BLaER1 treated with 17β-estradiol and CSF1 and Interleukin-3, amounts not matched to agents 10 nM and 100 nM (cell line): ENCODE data around the gene SIX3.
A peak's percentile ranks its signal among the peaks of the same experiment; 100 is the strongest.

Experiments used
- H3K27ac ChIP-seq, 11 experiments: shearing (Covaris generic); formaldehyde crosslinking; 2 replicates each; pipeline ENCODE4 v1.8.1; 2022
- H3K27me3 ChIP-seq, 11 experiments: shearing (Covaris generic); formaldehyde crosslinking; 2 replicates each; pipeline ENCODE4 v1.8.1; 2022
- H3K36me3 ChIP-seq, 11 experiments: shearing (Covaris generic); formaldehyde crosslinking; 2 replicates each; pipeline ENCODE4 v1.8.1; 2022
- H3K4me1 ChIP-seq, 10 experiments: shearing (Covaris generic); formaldehyde crosslinking; 2 replicates each; pipeline ENCODE4 v1.8.1; 2022
- H3K4me2 ChIP-seq, 11 experiments: shearing (Covaris generic); formaldehyde crosslinking; 2 replicates each; pipeline ENCODE4 v1.8.1; 2022
- H3K4me3 ChIP-seq, 10 experiments: shearing (Covaris generic); formaldehyde crosslinking; 2 replicates each; pipeline ENCODE4 v1.8.1; 2022
- H3K9ac ChIP-seq, 11 experiments: shearing (Covaris generic); formaldehyde crosslinking; 2 replicates each; pipeline ENCODE4 v1.8.1; 2022
- H3K9me3 ChIP-seq, 11 experiments: shearing (Covaris generic); formaldehyde crosslinking; replicated peaks in 1 of 11; 2 replicates each; pipeline ENCODE4 v1.8.1; 2022
- H4K20me1 ChIP-seq, 11 experiments: shearing (Covaris generic); formaldehyde crosslinking; 2 replicates each; pipeline ENCODE4 v1.8.1; 2022
- Cebpa-rat ChIP-seq, 11 experiments: shearing (Covaris generic); IDR thresholded peaks; 2 replicates each; pipeline ENCODE4 v1.8.1; 2022

Gene SIX3

GRCh38 chr2:44941551-44942234 is at the start of gene SIX3:
Gene SIX3 (plus strand): TSS chr2:44941702. CDS start chr2:44942105, 403 bp downstream.
- Histone ChIP-seq H3K27me3 (peaks cover 100% of the 10 kb centered on the region in 11 experiments), H3K9ac (no peak within 1 kb of the TSS), H4K20me1 (peaks cover 0 to 76% (median 52%) of the 10 kb centered on the region in 11 experiments; a peak in 16 of 22 replicates), H3K36me3 (no peaks in the 10 kb centered on the region), H3K4me2 (peak within 1 kb of the TSS in 1 of 11 experiments; percentile 26; a peak in 2 of 22 replicates), H3K4me3 (peak within 1 kb of the TSS in 2 of 10 experiments; percentile 4 to 24; a peak in 2 of 20 replicates), H3K4me1 (peaks cover 9 to 20% (median 15%) of the 10 kb centered on the region in 10 experiments; a peak in 16 of 20 replicates), H3K27ac (no peak within 1 kb of the TSS), H3K9me3 (peaks cover 26 to 39% (median 30%) of the 10 kb centered on the region in 11 experiments)
- TF ChIP-seq Cebpa-rat (IDR thresholded peaks at IDR 0.05): no peak

GRCh38 chr2:44894058-44894457 is 47.4 kb upstream of the SIX3 start:
- H3K27me3 ChIP-seq: no peaks in the 10 kb centered on the region
- no peak for TF ChIP-seq Cebpa-rat (IDR thresholded peaks at IDR 0.05)
- no peaks in the 10 kb centered on the region for H3K4me1 ChIP-seq
- H3K9me3 ChIP-seq: peaks cover 36 to 50% (median 40%) of the 10 kb centered on the region in 11 experiments
- no peak overlapping the region for H3K4me2 ChIP-seq
- H3K27ac ChIP-seq: no peak overlapping the region
- no peak overlapping the region for H3K9ac ChIP-seq
- no peak overlapping the region for H3K4me3 ChIP-seq
- no peaks in the 10 kb centered on the region for H4K20me1 ChIP-seq
- H3K36me3 ChIP-seq: peaks cover 0 to 4% (median 0%) of the 10 kb centered on the region in 11 experiments; a peak in 2 of 22 replicates

- Histone ChIP-seq H3K27me3 (no peaks in the 10 kb centered on the region), H4K20me1 (no peaks in the 10 kb centered on the region), H3K9ac (no peak overlapping the region), H3K9me3 (peaks cover 35 to 45% (median 38%) of the 10 kb centered on the region in 11 experiments), H3K36me3 (peaks cover 0 to 4% (median 0%) of the 10 kb centered on the region in 11 experiments; a peak in 2 of 22 replicates), H3K4me2 (no peak overlapping the region), H3K4me3 (no peak overlapping the region), H3K27ac (no peak overlapping the region), H3K4me1 (no peaks in the 10 kb centered on the region)
- TF ChIP-seq Cebpa-rat (IDR thresholded peaks at IDR 0.05): no peak
These were observed 46.4 kb upstream of the SIX3 start for GRCh38 chr2:44895061-44895460.

- Histone ChIP-seq H3K27me3 (no peaks in the 10 kb centered on the region), H3K9ac (no peak overlapping the region), H4K20me1 (no peaks in the 10 kb centered on the region), H3K4me3 (no peak overlapping the region), H3K4me1 (no peaks in the 10 kb centered on the region), H3K4me2 (no peak overlapping the region), H3K36me3 (no peaks in the 10 kb centered on the region), H3K27ac (no peak overlapping the region), H3K9me3 (peaks cover 12 to 22% (median 17%) of the 10 kb centered on the region in 11 experiments)
- TF ChIP-seq Cebpa-rat (IDR thresholded peaks at IDR 0.05): no peak
These were observed 44.1 kb upstream of the SIX3 start for GRCh38 chr2:44897406-44897805.

- no peaks in the 10 kb centered on the region for H3K9me3 ChIP-seq
- no peaks in the 10 kb centered on the region for H4K20me1 ChIP-seq
- H3K4me2 ChIP-seq: no peak overlapping the region
- no peak overlapping the region for H3K9ac ChIP-seq
- no peaks in the 10 kb centered on the region for H3K4me1 ChIP-seq
- no peak overlapping the region for H3K27ac ChIP-seq
- H3K4me3 ChIP-seq: no peak overlapping the region
- no peak for TF ChIP-seq Cebpa-rat (IDR thresholded peaks at IDR 0.05)
- no peaks in the 10 kb centered on the region for H3K27me3 ChIP-seq
- H3K36me3 ChIP-seq: no peaks in the 10 kb centered on the region
These were observed 39.0 kb upstream of the SIX3 start for GRCh38 chr2:44902217-44903137.

- H3K4me3 ChIP-seq: no peak overlapping the region
- no peak overlapping the region for H3K4me2 ChIP-seq
- no peaks in the 10 kb centered on the region for H4K20me1 ChIP-seq
- H3K36me3 ChIP-seq: no peaks in the 10 kb centered on the region
- H3K9me3 ChIP-seq: peaks cover under 1 to 10% (median 7%) of the 10 kb centered on the region in 11 experiments; a peak in 19 of 22 replicates
- TF ChIP-seq Cebpa-rat (IDR thresholded peaks at IDR 0.05): no peak
- no peaks in the 10 kb centered on the region for H3K27me3 ChIP-seq
- no peaks in the 10 kb centered on the region for H3K4me1 ChIP-seq
- no peak overlapping the region for H3K27ac ChIP-seq
- no peak overlapping the region for H3K9ac ChIP-seq
These were observed 36.9 kb upstream of the SIX3 start for GRCh38 chr2:44904578-44904977.

- TF ChIP-seq Cebpa-rat (IDR thresholded peaks at IDR 0.05): no peak
- H4K20me1 ChIP-seq: no peaks in the 10 kb centered on the region
- no peak overlapping the region for H3K4me3 ChIP-seq
- no peak overlapping the region for H3K9ac ChIP-seq
- no peak overlapping the region for H3K27ac ChIP-seq
- H3K4me1 ChIP-seq: no peaks in the 10 kb centered on the region
- H3K27me3 ChIP-seq: no peaks in the 10 kb centered on the region
- peaks cover 23 to 34% (median 29%) of the 10 kb centered on the region in 11 experiments for H3K9me3 ChIP-seq
- no peaks in the 10 kb centered on the region for H3K36me3 ChIP-seq
- H3K4me2 ChIP-seq: no peak overlapping the region
These were observed 34.5 kb upstream of the SIX3 start for GRCh38 chr2:44906972-44907371.

GRCh38 chr2:44909831-44910230 is 31.7 kb upstream of the SIX3 start:
- H3K27me3 ChIP-seq: no peaks in the 10 kb centered on the region
- TF ChIP-seq Cebpa-rat (IDR thresholded peaks at IDR 0.05): no peak
- no peak overlapping the region for H3K9ac ChIP-seq
- H3K9me3 ChIP-seq: peaks cover 23 to 39% (median 32%) of the 10 kb centered on the region in 11 experiments
- no peaks in the 10 kb centered on the region for H3K4me1 ChIP-seq
- H3K4me2 ChIP-seq: no peak overlapping the region
- no peak overlapping the region for H3K27ac ChIP-seq
- H3K4me3 ChIP-seq: no peak overlapping the region
- no peaks in the 10 kb centered on the region for H4K20me1 ChIP-seq
- no peaks in the 10 kb centered on the region for H3K36me3 ChIP-seq

GRCh38 chr2:44912660-44913059 is 28.8 kb upstream of the SIX3 start:
- Histone ChIP-seq H3K4me2 (no peak overlapping the region), H3K27me3 (no peaks in the 10 kb centered on the region), H3K9me3 (peaks cover 23 to 39% (median 32%) of the 10 kb centered on the region in 11 experiments), H3K9ac (no peak overlapping the region), H3K36me3 (no peaks in the 10 kb centered on the region), H3K27ac (no peak overlapping the region), H3K4me1 (no peaks in the 10 kb centered on the region), H3K4me3 (no peak overlapping the region), H4K20me1 (no peaks in the 10 kb centered on the region)
- no peak for TF ChIP-seq Cebpa-rat (IDR thresholded peaks at IDR 0.05)
